ENCODE results near the gene SRPK3.

Gene SRPK3

DNA sequence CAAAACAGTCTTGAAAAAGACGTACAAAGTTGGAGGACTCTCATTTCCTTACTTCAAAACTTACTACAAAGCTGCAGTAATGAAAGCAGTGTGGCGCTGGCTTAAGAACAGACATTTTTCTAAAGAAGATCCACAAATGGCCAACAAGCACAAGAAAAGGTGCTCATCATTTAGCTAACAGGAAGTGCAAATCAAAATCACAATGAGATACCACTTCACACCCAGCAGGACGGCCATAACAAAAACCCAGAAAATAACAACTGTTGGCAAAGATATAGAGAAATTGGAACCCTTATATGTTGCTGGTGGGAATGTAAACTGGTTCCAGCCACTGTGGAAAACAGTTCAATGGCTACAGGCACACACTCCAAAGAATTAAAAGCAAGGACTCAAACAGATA, 46.2 kb downstream of the SRPK3 start:
- TF ChIP-seq, protein P1, sequence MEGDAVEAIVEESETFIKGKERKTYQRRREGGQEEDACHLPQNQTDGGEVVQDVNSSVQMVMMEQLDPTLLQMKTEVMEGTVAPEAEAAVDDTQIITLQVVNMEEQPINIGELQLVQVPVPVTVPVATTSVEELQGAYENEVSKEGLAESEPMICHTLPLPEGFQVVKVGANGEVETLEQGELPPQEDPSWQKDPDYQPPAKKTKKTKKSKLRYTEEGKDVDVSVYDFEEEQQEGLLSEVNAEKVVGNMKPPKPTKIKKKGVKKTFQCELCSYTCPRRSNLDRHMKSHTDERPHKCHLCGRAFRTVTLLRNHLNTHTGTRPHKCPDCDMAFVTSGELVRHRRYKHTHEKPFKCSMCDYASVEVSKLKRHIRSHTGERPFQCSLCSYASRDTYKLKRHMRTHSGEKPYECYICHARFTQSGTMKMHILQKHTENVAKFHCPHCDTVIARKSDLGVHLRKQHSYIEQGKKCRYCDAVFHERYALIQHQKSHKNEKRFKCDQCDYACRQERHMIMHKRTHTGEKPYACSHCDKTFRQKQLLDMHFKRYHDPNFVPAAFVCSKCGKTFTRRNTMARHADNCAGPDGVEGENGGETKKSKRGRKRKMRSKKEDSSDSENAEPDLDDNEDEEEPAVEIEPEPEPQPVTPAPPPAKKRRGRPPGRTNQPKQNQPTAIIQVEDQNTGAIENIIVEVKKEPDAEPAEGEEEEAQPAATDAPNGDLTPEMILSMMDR (IDR thresholded peaks at IDR 0.05; ENCODE audit: low read depth, low read length), result no peak
- in situ Hi-C loops (cut with HindIII; ENCODE audit: low sequenced_read_pairs), result no loop called here
- DNase-seq (ENCODE audit: low read depth, low spot score), result no peak
- H3K4me3 ChIP-seq (ENCODE audit: low read depth, low read length), result no peak overlapping the region

DNA sequence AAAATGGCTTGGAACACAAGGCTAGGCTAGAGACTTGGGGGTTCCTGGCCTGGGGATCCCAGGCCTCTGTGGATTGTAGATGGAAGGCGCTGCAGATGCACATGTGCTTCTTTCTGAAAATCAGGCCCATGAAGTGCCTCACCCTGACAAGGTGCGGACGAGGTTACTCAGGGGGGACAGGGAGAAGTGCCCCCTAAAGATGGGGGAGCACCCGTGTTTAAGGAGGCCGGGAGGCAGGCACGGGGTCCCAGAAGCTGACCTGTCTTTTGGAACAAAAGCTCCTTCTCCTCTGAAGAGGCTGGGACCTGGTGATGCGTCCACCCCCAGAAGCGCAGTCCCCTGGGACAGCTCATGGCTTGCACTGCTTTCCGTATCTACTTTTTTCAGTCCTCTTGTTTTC, 47.1 kb downstream of the SRPK3 start:
- in situ Hi-C loops (cut with HindIII; ENCODE audit: low sequenced_read_pairs), result no loop called here
- no peak for DNase-seq (ENCODE audit: low read depth, low spot score)
- H3K4me3 ChIP-seq (ENCODE audit: low read depth, low read length), result no peak overlapping the region
- TF ChIP-seq, protein P1 (IDR thresholded peaks at IDR 0.05; ENCODE audit: low read depth, low read length), result no peak

DNA sequence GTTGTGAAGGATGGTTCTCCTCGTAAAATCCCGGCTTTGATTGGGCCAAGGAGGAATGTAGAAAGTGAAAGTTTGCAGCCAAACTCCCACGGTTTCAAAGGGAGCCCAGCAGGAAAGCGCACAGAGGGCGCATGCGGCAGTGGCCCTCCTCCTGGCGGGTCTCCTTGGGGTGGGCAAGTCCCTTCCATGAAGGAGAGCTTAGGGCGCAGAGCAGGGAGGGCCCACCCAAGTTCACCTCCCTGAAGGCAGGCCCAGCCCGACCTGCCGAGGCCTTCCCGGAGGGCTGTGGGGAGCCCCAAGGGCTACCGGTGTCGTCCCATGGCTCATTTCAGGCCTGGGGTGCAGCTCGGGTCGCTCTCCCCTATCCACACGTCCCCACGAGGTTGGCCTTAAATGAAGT, 47.5 kb downstream of the SRPK3 start:
- DNase-seq (ENCODE audit: low read depth, low spot score), result no peak
- H3K4me3 ChIP-seq (ENCODE audit: low read depth, low read length), result no peak overlapping the region
- in situ Hi-C loops (cut with HindIII; ENCODE audit: low sequenced_read_pairs), result no loop called here
- TF ChIP-seq, protein P1 (IDR thresholded peaks at IDR 0.05; ENCODE audit: low read depth, low read length), result no peak

DNA sequence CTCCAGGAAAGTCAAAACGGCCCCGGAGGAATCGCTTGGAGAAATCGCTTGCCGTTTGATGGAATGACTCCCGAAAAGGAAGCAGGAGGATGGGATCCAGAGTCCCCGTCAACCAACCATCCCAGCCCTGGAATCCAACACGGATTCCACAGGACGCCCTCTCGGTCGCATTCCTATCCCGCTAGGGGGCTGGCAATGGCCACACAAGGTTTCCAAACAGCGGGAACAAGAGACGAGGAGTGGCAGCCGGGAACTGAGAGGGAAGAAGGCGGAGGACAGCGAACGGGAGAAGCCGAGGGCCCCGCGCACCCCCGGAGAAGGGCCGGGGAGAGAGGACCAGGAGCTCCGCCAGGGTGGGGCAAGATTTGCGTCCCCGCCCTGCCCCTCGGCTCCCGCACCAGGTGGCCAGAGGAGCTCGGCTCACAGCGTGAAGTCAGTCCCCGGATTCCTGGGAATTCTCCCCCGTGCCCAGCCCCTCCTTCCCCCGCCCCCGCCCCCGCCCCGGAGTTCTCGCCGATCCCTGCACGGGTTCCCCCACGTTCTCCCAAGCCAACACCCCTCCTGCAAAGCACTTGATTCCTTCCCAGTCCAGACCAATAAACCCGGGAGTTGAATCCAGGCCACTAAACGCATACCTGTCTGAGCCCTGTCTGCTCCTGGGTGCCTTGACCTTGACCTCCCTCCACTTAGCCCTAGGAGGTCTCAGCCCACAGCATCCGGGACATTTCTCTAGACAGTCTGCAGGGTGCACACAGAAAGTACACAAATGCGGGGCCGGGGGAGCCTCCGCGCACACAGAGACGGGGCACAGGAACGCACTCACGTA, 48.1 kb downstream of the SRPK3 start:
- DNase-seq (ENCODE audit: low read depth, low spot score), result no peak
- TF ChIP-seq, protein P1 (IDR thresholded peaks at IDR 0.05; ENCODE audit: low read depth, low read length), result no peak
- no peak overlapping the region for H3K4me3 ChIP-seq (ENCODE audit: low read depth, low read length)
- in situ Hi-C loops (cut with HindIII; ENCODE audit: low sequenced_read_pairs), result no loop called here

- H3K4me3 ChIP-seq (ENCODE audit: low read depth, low read length), result no peak overlapping the region
- DNase-seq (ENCODE audit: low read depth, low spot score), result no peak
- in situ Hi-C loops (cut with HindIII; ENCODE audit: low sequenced_read_pairs), result no loop called here
- TF ChIP-seq, protein P1 (IDR thresholded peaks at IDR 0.05; ENCODE audit: low read depth, low read length), result no peak
These were observed 48.6 kb downstream of the SRPK3 start for GRCh38 chrX:153829549-153829798.

- no peak for DNase-seq (ENCODE audit: low read depth, low spot score)
- TF ChIP-seq, protein P1 (IDR thresholded peaks at IDR 0.05; ENCODE audit: low read depth, low read length), result no peak
These were observed 49.2 kb downstream of the SRPK3 start, which contains the start of gene PDZD4 for GRCh38 chrX:153829799-153830639. TSS of gene PDZD4 (minus strand) at chrX:153830544. CDS start at chrX:153830298, 246 bp downstream.

More at GRCh38 chrX:153829799-153830639, 49.2 kb downstream of the SRPK3 start, which contains the start of gene PDZD4:
- H3K4me3 ChIP-seq (ENCODE audit: low read depth, low read length), result no peak within 1 kb of the TSS
- in situ Hi-C loops (cut with HindIII; ENCODE audit: low sequenced_read_pairs), result no loop called here
